SH-SY5Y (cell line): ENCODE results near the gene FREM1.

ENCODE experiments used
- GATA2 ChIP-seq: IDR thresholded peaks from 2 replicates; pipeline ENCODE4 v1.6.1; 2011; ENCODE audit warnings: mild to moderate bottlenecking, low read depth, low read length
- GATA3 ChIP-seq: IDR thresholded peaks from 2 replicates; pipeline ENCODE4 v1.6.1; 2011; ENCODE audit warnings: low read depth, mild to moderate bottlenecking, low read length, moderate library complexity

GRCh38 chr9:14799030-14799429 is 111.2 kb downstream of the FREM1 start:
- no peak for TF ChIP-seq GATA2
- no peak for TF ChIP-seq GATA3
